GM19328 (cell line): ENCODE results near the gene TEX26.

Experiments
- ATAC-seq: cut with Tn5 transposase; IDR thresholded peaks from one replicate; pipeline ENCODE4 v1.9.1; 2021; ENCODE audit warnings: mild to moderate bottlenecking, moderate library complexity; ENCODE audit not compliant: unreplicated experiment

Gene TEX26

DNA sequence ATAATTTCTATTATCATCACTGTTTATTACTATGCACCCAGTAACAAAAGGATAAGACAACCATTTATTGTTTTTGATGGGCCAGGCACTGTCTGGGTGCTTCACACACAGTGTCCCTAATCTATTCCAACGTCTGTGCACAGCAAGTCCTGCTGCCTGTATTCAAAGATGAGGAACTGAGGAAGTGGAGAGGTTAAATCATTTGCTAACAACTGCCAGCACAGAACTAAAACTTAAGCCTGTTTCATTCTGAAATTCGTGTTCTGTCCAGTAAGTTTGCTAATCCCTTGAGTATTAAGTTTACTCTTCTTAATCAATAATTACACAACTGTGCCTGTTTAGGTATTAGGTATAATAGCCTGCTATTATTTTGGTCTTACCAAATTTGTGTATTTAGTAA is 41.9 kb downstream of the TEX26 start:
- no peak for ATAC-seq

DNA sequence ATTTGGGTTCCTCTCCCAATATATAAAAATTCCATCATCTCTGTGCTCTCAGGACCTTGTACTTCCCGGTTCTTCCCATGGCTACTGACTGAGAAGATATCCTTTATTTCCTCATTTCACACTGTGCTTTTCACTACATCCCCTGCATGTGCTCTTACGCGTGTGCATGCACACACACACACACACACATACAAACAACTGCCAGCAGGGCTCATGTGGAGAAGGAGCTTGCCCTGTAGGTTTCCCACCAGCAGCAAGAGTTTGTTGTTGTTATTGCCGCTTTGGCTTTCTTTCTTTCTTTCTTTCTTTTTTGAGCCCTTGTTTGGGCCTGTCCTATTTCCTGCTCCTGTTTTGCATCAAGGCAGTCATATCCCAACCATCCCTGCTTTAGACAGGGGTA is 43.6 kb downstream of the TEX26 start:
- ATAC-seq, result no peak

DNA sequence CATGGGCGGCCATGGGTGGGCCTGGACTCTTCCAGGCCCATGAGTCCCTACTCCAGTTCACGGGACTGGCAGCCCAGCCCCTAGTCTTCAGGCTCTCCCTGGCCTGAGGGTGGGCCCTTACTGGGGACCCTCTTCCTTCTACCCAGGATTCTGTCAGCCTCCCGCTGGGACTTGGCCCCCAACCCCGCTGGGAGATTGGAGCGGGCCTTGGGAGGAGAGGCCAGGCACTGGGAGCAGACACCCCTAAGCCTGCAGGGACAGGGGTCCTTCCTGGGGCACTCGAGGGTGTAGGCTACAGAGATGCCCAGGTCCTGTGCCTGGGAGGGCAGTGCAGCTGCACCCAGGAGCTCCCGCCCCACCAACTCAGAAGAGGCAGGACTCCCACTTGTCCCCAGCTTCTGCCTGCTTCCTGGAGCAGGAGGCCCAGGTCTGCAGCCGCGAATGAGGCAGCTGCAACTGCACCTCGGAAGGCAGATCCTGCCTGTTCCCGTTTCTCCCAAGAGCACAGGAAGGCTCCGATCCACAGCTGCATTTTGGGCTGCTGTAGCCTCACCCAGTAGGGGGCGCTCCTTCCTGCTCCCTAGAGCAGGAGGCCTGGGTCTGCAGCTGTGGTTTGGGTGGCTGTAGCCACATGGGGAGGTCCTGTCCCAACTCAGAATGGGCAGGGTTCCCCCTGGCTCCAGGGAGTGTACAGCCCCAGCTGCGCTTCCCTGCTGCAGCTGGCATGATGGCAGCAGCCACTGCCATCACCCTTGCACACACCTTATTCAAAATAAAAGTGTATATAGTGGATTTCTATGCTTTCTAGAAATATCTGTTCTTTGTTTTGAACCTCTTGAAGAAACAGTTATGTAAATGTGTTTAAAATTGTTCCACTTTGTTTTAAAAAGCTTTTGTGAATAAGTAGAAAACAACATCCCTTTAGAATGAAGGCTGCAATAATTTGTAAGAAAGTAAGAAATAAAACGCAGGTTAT is 46.8 kb downstream of the TEX26 start:
- ATAC-seq, result no peak

DNA sequence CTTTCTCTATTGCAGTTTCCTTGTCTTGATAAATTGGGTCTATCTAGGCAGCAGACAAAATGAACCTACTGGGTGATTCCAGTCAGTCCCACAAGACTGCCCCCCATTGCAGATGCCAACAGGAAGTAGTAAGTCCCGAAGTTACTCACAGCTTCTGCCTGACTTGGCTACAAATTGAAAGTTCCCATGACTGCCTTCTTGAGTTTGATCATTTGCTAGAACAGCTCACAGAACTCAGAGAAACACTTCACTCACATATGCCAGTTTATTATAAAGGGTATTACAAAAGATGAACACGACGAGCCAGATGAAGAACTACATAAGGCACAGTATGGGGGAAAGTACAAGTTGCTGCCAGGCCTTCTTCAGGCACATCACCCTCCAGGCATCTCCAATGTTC is 50.0 kb downstream of the TEX26 start:
- ATAC-seq, result no peak

DNA sequence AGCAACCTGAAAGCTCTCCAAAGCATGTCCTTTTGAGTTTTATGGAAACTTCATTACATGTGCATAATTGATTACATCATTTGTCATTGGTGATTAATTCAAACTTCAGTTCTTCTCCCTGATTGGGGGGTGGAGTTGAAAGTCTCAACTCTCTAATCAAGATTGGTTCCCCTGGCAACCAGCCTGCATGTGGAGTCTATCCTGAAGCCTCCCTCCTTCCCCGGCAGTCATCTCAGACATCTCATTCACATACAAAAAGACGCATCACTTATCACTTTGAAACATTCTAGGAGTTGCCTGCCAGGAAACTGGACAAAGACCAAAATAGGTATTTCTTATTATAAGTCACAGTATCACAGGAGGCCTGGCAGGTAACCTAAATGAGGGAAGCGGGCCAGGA is 50.5 kb downstream of the TEX26 start:
- no peak for ATAC-seq

DNA sequence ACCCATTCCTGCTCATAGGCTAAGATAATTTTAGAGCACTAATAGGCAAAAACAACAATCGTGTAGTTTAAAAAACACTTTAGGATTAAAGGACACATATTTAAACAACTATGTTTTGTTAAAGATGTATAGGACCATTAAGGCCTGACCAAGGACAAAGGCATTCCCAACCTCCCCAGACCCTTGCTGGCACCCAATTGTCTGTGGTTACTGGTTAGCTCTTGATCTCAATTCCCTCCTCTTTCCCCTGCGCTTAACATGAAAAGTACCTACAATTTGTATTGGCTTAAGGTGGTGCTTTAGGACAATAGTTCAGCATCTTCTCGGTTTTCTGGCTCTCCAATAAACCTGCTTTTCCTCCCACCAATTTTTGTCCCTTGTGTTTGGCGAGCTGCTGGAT is 51.0 kb downstream of the TEX26 start:
- no peak for ATAC-seq

DNA sequence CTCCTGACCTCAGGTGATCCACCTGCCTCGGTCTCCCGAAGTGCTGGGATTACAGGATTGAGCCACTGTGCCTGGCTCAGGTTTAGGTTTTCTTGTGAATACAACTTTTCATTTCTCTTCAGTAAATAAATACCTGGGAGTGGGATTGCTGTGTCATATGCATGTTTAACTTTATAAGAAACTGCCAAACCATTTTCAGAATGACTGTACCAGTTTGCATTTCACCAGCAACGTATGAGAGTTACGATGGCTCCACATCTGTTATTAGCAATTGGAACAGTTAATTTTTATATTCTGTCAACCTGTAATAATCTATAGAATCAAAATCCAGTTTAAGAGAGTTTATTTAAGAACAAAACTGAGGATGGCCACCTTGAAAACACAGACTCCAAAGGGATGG is 52.2 kb downstream of the TEX26 start:
- ATAC-seq, result no peak

DNA sequence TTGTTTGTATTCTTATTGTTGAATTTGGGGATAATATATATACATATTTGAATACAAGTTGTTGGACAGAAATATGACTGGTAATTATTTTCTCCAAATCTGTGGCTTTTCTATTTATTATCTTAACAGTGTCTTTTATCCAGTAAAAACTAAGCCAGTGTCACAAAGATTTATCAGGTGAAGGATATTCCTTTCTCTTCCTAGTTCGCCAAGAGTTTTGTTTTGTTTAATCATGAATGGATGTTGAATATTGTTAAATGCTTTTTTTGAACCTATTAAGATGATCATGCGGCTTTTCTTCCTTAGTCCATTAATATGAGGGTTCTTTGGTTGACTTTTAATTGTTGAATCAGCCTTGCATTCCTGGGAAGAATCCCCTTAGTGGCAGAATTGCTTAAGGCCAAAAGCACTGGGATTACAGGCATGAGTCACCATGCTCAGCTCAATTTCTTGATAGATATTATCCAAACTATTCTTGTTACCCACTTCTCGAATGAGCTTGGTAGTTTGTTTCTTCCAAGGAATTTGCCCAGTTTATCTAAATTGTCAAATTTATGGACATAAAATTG is 53.3 kb downstream of the TEX26 start:
- ATAC-seq, result no peak

DNA sequence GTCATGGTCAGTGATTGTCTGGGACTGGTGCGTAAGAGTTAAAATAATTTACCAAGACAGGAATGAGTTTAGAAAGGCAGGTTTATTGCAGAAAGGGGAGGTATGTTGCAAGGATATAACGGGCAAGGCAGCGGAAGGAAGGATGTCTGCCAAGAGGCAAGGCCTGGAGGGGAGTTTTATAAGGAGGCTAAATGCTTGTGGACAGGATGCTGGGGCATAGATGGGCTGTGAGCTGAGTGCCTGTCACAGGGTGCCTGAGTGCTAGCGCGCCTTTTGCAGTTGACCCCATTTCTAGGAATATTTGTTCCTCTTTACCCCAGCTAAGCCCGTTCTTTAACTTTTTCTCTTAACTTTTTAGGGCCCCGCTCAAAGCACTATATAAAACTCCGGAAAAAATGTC is 58.7 kb downstream of the TEX26 start:
- no peak for ATAC-seq

DNA sequence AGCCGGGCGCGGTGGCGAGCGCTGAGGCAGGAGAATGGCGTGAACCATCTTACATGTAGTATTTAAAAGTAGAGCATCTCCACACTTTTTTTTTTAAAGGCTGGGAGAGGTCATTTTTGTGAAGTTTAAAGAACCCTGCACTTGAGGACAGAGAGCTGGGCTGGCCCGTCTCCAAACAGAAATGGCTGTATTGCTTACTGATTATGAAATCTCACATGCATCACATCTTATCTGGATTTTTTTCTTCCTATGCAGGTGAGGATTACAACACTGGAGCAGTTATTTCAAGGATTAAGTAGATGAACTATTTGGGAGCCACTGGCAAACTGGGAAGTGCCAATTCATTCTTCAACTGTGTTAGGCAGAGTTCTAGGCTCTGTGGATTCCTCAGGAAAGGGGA is 59.5 kb downstream of the TEX26 start:
- ATAC-seq, result no peak

DNA sequence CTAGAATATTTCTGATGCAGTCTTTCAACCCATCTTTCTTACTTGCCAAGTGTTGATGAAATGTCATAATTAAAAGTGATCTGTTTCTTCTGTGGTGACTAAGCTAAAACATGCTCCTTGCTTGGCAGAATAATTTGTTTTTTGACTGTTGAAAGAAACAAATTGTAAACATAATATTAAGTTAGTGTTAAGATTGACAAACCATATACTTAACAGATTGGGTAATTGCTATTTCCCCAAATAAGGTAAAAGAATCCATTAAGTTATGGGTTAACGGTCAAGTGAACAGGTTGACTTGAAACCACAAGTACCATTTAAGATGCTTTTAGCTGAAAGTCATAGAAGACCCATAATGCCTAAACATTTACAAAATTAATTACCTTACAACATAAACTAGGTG is 62.9 kb downstream of the TEX26 start:
- ATAC-seq, result no peak

DNA sequence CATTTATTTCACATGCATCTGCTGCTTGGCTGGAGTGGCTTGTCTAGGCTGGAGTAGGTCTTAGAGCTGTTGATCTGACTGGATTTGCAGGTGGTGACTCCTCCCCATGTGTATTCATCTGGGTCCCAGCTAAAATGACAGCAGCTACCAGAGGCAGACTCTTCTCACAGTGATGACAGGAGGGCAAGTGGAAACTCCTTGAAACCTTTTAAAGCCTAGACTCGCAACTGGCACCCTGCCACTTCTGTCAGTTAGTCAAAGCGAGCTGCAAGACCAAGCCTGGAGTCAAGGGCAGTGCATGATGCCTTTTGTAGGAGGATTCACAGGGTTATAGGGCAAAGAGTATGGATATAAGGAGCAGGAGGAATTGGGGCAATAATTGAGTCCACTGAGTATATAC is 65.2 kb downstream of the TEX26 start:
- ATAC-seq, result no peak

DNA sequence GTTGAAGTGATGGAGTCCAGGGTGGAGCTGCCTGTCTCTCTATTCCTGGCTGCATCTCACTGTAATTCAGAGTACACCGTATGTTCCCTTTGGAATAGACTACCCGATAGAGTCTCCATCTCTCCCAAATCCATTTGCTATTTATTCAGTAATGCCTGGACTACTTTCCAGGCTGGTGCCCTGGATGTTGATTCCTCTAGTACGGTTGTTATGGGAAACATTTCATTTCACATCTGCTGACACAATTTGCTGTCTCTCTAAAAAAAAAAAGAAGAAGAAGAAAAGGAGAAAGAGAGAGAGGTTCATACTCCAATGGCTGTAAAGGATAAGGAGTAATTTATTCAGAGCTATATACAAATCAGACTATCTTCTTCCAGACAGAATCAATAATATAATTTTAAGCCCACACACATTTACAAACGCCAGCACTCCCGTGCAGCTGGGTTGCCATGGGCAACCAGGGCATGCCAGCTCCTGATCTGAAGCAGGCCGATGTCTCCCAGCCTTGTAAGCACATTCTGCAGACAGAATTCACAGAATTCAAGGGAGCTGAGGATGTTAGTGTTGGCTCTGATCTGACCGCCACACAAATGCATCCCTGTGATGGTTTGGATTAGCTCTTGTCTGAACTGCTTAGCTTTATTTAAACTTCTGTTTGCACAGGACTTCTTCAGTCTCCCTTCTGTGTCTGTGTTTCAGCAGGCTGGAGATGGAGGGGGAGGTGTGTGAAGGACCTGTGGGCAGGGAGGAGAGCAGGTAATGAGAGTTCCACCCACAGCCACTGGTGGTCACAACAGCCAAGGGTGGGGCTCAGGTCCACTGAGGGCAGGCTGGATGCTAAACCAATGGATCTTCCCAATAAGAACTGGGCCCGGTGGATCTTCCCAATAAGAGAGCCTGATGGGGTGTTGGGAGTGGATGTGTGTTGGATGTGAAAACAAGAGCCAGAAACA is 66.0 kb downstream of the TEX26 start:
- ATAC-seq, result no peak

DNA sequence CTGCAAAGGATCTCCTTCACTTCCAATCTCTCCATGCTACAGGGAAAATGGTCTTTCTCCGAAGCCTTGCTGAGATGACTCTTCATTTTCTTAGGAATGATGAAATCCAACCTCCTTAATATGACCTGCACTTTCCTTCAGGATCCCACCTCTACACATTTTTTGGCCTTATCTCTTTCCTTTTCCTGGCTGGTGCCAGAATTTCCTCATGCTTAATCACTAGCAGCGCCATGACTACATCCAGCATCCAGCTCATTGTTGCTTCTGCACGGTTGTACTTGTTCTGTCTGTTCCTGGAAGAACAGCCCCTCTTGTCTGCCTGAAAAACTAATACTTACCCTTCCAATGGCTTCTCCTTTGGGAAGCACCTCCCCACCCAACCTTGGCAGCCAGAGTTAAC is 68.4 kb downstream of the TEX26 start:
- no peak for ATAC-seq

DNA sequence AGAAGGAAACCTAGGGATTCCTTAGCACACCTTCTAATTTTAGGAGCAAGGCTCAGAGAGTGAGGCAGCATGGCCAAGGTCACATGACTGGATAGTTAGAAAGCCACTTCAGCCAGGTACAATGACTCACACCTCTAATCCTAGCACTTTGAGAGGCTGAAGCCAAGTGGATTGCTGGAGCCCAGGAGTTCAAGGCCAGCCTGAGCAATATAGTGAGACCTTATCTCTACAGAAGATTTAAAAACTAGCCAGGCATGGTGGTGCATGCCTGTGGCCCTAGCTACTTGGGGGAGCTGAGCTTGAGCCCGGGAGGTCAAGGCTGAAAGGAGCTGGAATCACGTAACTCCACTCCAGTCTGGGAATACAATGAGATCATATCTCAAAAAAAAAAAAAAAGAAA is 69.2 kb downstream of the TEX26 start:
- no peak for ATAC-seq

DNA sequence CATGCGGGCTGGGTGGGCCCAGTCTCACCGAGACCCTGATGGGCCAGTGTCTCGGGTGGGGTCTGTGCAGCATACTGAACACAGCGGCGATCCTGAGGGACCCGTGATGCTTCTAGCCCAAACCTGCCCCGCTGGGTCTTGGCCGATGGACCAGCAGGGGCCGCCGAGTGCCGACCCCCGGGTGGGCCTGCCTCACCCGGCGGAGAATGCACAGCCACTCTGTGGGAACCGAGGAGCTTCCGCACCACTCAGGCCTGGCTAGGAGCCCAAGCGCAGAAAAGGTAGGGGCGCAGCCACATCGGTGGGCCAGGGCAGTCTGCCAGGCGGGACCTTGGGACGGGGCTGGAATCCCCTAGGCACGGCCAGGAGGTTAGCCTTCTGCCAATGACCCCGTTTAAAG is 72.6 kb downstream of the TEX26 start:
- ATAC-seq, result no peak

DNA sequence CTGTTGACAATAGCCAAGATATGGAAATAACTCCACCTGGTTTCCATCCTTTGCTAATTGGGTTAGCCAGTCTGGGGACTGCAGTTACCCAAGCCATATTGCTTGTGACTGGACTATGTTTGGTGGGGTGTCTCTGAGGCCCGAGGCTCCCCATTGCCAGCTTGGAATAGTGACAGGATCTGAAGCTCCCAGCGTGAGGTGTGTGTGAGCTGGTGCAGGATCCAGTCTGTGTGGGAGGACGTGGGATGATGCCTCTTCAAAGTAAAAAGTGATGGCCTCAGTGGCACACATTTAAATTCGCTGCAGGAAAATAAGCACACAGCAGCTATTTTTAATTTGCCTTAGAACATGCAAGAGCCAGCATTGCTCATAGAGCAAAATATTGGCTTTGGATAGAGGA is 75.0 kb downstream of the TEX26 start:
- no peak for ATAC-seq

DNA sequence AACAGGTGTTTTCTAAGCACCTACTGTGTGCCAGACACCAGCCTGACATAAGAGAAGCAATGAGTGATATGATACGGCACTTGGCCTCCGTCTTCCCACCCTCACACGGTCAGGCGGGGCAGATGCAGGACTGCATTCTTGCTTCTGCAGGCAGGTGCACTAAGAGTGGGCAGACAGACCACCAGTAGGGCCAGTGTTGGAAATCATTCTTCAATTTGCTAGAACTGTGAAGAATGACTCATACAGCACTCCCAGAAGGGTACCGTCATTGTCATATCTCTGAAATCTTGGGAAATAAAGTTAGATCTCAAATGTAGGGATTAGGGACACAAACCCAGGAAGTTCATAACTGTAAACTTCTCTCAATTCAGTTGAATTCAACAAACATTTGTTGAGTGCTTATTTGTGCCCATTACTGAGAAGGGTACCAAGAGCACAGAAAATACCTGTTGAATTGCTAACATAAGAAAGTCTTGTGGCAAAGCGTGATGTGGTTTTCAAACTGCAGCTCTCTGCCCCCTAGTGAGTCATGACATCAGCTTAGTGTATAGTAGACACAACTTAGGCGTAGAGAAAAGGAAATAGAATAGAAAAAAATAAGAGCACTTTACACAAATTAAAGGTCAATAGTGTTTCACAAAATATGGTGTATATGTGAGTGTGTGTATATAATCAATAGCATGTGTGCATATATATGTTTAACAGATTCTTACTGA is 76.1 kb downstream of the TEX26 start:
- no peak for ATAC-seq

DNA sequence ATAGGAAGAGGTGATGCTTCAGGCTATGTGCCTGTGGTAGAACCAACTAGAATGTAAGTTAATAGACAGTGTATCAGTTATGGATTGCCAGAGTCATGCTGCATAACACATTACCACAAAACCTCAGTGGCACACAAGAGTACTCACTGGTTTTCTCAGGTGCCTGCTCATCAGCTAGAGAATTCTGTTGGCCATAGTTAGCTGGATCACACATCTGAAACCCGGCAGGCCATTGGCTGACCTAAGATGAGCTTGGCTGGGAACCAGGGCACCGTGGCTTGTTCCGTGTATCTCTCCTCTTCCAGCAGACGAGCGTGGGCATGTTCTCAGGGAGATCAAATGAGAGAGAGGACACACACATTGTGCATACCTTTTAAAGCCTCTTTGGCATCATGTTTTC is 76.7 kb downstream of the TEX26 start:
- ATAC-seq, result no peak

DNA sequence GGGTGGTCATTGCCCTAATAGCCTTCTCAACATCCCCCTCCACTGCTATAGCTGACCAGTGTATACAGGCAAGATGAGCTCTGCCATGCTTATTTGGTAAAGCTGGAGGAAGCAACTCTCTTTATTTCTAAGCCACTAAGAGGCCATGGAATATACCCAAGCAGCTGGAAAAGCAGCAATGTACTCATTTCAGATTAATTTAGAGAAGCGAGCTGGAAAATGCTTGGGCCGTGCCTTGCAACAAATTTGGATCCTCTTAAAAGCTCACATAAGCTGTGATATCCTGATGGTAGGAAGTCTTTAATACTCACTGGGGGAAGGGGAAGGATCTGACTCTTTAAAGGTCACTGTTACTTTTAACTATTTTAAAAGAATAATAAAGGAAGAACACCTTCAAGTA is 77.8 kb downstream of the TEX26 start:
- ATAC-seq, result no peak
